Left lung (tissue), 10 donors: ENCODE measurements around the gene CTNND2. TPM values are rescaled to one million over a fixed set of nuclear protein-coding genes. Genes with fewer than 3 reads are reported as not detected.

Source experiments
- ATAC-seq: fragments of 200-7000 bp; cut with Tn5 transposase; one replicate; pipeline ENCODE4 v1.9.1; 2020; ENCODE audit warnings: moderate library complexity
- DNase-seq, 4 donors: peaks; one replicate each; pipeline ENCODE4 v3.0.0-alpha.2; 2013 to 2020
- H3K27ac ChIP-seq, 2 donors: fragments of 200-600 bp; sonication (generic) in 1 of 2; one replicate each; pipeline versions ENCODE4 v1.5.0 to v1.8.0; 2020 to 2021
- H3K27me3 ChIP-seq, 2 donors: fragments of 200-600 bp; sonication (generic) in 1 of 2; one replicate each; pipeline versions ENCODE4 v1.5.0 to v1.8.0; 2020 to 2021
- H3K36me3 ChIP-seq, 2 donors: fragments of 200-600 bp; sonication (generic) in 1 of 2; one replicate each; pipeline versions ENCODE4 v1.5.0 to v1.8.0; 2020 to 2021
- H3K4me1 ChIP-seq, 2 donors: fragments of 200-600 bp; one replicate each; pipeline ENCODE4 v1.8.0; 2021
- H3K4me3 ChIP-seq, 2 donors: fragments of 200-600 bp; sonication (generic) in 1 of 2; one replicate each; pipeline versions ENCODE4 v1.5.0 to v1.8.0; 2020 to 2021; ENCODE audit warnings: mild to moderate bottlenecking in 1 of 2
- H3K9me3 ChIP-seq, 2 donors: fragments of 200-600 bp; sonication (generic) in 1 of 2; one replicate each; pipeline versions ENCODE4 v1.5.0 to v1.8.0; 2020 to 2021
- intact Hi-C, 2 donors: fragments of 100-400 bp; cut with DNase I; formaldehyde crosslinking; loops; one replicate each; pipeline versions ENCODE4 v1.11.2 to v1.14.2; 2022
- polyA plus RNA-seq, 6 donors: library from polyadenylated mRNA; unstranded; fragments of 120-200 nt; gene quantifications; one replicate each; pipeline ENCODE4 v1.2.1, GENCODE V29; 2013; ENCODE audit not compliant: insufficient read length in 6 of 6
- total RNA-seq, 2 donors: library from RNA; stranded (reverse); fragmentation: NEBNext Ultra II Directional; extraction: Animal tissue kit (Norgen Biotek cat#: 25700); gene quantifications; one replicate each; pipeline ENCODE4 v1.2.1, GENCODE V29; 2021
- TF ChIP-seq, protein P1 (sequence below), 2 donors: fragments of 200-600 bp; sonication (generic) in 1 of 2; IDR thresholded peaks; one replicate each; pipeline versions ENCODE4 v1.5.0 to v1.8.0; 2021; ENCODE audit warnings: antibody characterized with exemption in 2 of 2
- donor health status: DM: no; HTN: yes; CAD: no.
- donor health status: DM: no; HTN: no; CAD: no.

The CTNND2 gene
- total and polyA plus RNA-seq, 8 donors: 1.2 to 4.2 (median 2.2) TPM; not detected in 1

DNA sequence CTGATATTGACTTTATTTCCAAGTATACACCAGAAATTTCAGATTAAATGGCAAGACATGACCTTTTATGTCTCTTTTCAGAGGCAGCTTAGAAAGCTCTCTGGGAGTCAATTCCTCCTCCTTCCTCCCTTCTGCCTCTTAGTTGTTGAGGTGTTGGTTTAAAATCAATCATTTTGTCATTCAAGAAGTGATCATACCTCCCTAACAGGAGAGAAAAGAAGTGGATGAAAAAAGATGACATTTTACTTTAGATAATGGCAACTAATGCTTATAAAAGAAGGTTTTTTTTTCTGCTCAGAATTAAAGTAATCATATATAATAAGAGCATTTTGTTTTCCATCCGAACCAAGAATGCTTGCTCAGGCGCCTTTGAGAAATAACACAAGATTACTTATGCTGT, 448.7 kb downstream of the CTNND2 start:
- ATAC-seq (no peak), DNase-seq (no peak)
- TF ChIP-seq, protein P1, sequence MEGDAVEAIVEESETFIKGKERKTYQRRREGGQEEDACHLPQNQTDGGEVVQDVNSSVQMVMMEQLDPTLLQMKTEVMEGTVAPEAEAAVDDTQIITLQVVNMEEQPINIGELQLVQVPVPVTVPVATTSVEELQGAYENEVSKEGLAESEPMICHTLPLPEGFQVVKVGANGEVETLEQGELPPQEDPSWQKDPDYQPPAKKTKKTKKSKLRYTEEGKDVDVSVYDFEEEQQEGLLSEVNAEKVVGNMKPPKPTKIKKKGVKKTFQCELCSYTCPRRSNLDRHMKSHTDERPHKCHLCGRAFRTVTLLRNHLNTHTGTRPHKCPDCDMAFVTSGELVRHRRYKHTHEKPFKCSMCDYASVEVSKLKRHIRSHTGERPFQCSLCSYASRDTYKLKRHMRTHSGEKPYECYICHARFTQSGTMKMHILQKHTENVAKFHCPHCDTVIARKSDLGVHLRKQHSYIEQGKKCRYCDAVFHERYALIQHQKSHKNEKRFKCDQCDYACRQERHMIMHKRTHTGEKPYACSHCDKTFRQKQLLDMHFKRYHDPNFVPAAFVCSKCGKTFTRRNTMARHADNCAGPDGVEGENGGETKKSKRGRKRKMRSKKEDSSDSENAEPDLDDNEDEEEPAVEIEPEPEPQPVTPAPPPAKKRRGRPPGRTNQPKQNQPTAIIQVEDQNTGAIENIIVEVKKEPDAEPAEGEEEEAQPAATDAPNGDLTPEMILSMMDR (IDR thresholded peaks at IDR 0.05): no peak

GRCh38 chr5:11452852-11453251, 451.4 kb downstream of the CTNND2 start:
- H3K9me3 ChIP-seq: no peaks in the 10 kb centered on the region
- no peaks in the 10 kb centered on the region for H3K27me3 ChIP-seq
- TF ChIP-seq, protein P1 (IDR thresholded peaks at IDR 0.05): no peak
- no peak overlapping the region for H3K27ac ChIP-seq
- H3K4me1 ChIP-seq: no peaks in the 10 kb centered on the region
- no peaks in the 10 kb centered on the region for H3K36me3 ChIP-seq
- no peak overlapping the region for H3K4me3 ChIP-seq
- intact Hi-C loops: no loop called here
- ATAC-seq (no peak), DNase-seq (no peak)

More for the DNA sequence above, 448.7 kb downstream of the CTNND2 start:
- Histone ChIP-seq H3K27me3 (no peaks in the 10 kb centered on the region), H3K36me3 (no peaks in the 10 kb centered on the region), H3K4me3 (no peak overlapping the region), H3K27ac (no peak overlapping the region), H3K4me1 (no peaks in the 10 kb centered on the region), H3K9me3 (no peaks in the 10 kb centered on the region)
- intact Hi-C loops: no loop called here

DNA sequence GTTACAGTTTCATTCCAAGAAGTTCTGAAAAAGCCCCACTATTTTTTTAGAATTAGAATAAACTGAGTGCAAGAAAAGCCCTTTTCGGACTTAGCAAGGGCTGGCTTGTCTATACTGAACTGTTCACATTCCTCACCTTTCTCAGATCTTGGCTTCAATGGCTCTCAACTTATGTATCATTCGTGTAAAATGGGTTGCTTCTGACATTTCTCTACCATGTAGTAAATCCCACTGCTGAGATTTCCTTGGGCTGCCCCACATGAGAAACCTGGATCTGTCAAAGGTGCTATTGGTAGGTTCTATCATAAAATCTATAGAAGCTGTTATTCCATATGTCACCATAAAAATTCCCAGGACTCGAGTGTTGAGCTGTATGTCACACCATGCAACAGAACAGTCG, 454.3 kb downstream of the CTNND2 start:
- no peak for ATAC-seq
- no peaks in the 10 kb centered on the region for H3K4me1 ChIP-seq
- no peak for DNase-seq

GRCh38 chr5:11449217-11449616, 455.0 kb downstream of the CTNND2 start:
- H3K9me3 ChIP-seq: no peaks in the 10 kb centered on the region
- H3K4me3 ChIP-seq: no peak overlapping the region
- no peak overlapping the region for H3K27ac ChIP-seq
- no peaks in the 10 kb centered on the region for H3K36me3 ChIP-seq
- TF ChIP-seq, protein P1 (IDR thresholded peaks at IDR 0.05): no peak
- no peaks in the 10 kb centered on the region for H3K27me3 ChIP-seq
- ATAC-seq: no peak
- DNase-seq: no peak
- no peaks in the 10 kb centered on the region for H3K4me1 ChIP-seq
- intact Hi-C loops: no loop called here

More for the DNA sequence above, 454.3 kb downstream of the CTNND2 start:
- no peaks in the 10 kb centered on the region for H3K36me3 ChIP-seq
- no peak overlapping the region for H3K4me3 ChIP-seq
- no peaks in the 10 kb centered on the region for H3K9me3 ChIP-seq
- no peak overlapping the region for H3K27ac ChIP-seq
- TF ChIP-seq, protein P1 (IDR thresholded peaks at IDR 0.05): no peak
- H3K27me3 ChIP-seq: no peaks in the 10 kb centered on the region
- intact Hi-C loops: no loop called here

- Histone ChIP-seq H3K27ac (no peak overlapping the region), H3K4me1 (no peaks in the 10 kb centered on the region), H3K9me3 (no peaks in the 10 kb centered on the region), H3K27me3 (no peaks in the 10 kb centered on the region), H3K36me3 (no peaks in the 10 kb centered on the region), H3K4me3 (no peak overlapping the region)
- ATAC-seq (no peak), DNase-seq (no peak)
- TF ChIP-seq, protein P1 (IDR thresholded peaks at IDR 0.05): no peak
- intact Hi-C loops: no loop called here
Measured at GRCh38 chr5:11443831-11444230, 460.4 kb downstream of the CTNND2 start.
